H4 (cell line): ENCODE measurements around the gene PRDM11. TPM values are rescaled to one million over a fixed set of nuclear protein-coding genes. Genes with fewer than 3 reads are reported as not detected.

ENCODE experiments used
- DNase-seq: peaks from one replicate; pipeline ENCODE4 v3.0.0-alpha.2; 2015; ENCODE audit warnings: low spot score
- total RNA-seq: library from RNA; depleted of rRNA; stranded (reverse); fragments of >200 nt; shearing (Covaris generic); gene quantifications from 2 replicates; pipeline ENCODE4 v1.2.3, GENCODE V29; 2014

Gene PRDM11
- total RNA-seq, 1 experiment from 2014 or later = 6.7 TPM

GRCh38 chr11:45260071-45260470 is 113.6 kb downstream of the PRDM11 start:
- no peak for DNase-seq

GRCh38 chr11:45262900-45263299 is 116.5 kb downstream of the PRDM11 start:
- DNase-seq = no peak

DNA sequence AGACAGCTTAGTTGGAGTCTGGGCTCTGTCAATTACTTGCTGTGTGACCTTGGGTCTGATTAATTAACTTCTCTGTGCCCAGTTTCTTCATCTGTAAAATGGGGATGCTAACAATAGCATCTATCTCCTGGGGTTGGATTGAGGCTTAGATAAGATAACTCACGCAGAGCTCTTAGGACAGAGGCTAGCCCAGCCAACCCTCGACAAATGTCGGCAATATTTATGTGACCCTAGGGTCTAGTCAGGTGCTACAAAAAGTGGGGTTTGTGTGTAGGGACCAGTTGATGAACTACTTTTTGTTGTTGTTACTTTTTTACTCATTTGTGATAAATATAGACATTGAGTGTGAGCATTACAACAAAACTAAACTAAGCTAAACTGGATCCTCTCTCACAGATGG is 117.3 kb downstream of the PRDM11 start:
- no peak for DNase-seq

DNA sequence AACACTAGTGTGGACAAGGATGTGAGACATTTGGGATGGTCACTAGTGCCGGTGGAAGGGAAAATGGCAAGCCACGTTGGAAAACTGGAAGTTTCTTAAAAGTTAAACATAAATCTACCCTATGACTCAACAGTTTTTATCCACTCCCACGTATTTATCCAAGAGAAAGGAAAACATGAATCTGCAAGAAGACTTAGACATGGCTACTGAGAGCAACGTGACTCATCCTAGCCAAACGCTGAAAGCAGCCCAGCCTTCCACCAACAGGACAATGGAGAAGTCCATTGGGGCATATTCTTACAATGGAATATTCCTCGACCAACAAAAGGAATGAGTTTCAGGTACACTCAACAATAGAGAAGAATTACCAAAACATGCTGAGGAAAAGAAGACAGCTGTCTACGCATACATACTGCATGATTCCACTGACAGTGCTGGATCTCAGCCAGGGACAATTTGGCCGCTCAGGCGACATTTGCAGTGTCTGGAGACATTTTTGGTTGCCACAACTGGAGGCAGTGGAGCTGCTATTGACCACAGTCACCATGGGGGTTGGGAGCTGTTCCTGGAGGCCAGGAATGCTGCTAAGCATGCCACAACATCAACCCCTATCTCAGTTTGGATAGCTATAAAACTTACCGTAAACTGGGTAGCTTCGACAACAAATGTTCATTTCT is 118.5 kb downstream of the PRDM11 start:
- DNase-seq = peak; percentile 82

GRCh38 chr11:45265969-45266675 is 119.7 kb downstream of the PRDM11 start:
- DNase-seq = no peak

- no peak for DNase-seq
Observed at GRCh38 chr11:45266676-45267020, 120.2 kb downstream of the PRDM11 start.

GRCh38 chr11:45267052-45267451 is 120.6 kb downstream of the PRDM11 start:
- DNase-seq = no peak

GRCh38 chr11:45267652-45268299 is 121.3 kb downstream of the PRDM11 start:
- no peak for DNase-seq

DNA sequence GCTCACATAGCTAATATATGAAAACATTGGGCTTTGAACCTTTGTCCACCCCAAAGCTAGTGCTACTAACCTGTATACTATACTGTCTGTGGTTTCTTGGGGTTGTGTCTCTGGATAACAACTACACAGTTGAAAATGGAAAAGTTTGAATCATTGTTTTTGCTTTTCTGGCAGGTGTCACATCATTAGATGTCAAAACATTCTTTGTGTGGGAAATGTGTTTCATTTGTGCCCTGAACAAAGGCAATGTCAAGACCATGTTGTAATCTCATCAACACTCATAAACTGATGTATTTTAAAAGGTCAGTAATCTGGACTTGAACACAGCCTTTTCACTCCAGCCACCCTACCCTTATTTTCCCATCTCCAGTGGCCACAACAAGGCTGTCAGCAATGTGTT is 123.2 kb downstream of the PRDM11 start:
- DNase-seq = no peak

GRCh38 chr11:45270946-45271716 is 124.7 kb downstream of the PRDM11 start:
- DNase-seq = no peak

DNA sequence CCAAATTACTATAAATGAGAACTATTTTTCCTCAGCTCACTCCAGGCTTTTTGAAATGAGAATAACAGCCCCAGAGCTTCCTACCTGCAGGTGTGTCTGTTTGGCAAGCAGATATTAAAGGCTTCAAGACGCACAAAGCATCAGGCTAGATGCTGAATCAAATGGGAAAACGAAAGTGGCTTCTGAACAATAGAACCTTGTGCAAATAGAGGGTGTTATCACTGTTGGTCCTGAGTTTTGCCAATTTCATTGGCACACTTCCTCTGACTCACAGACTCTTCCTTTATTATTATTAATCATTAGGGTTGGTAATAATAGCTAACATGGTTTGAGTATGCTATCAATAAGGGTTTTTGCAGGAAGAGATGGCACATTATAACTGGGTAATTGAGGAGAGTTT is 126.3 kb downstream of the PRDM11 start:
- DNase-seq = no peak

- DNase-seq = no peak
Observed at GRCh38 chr11:45273509-45273908, 127.1 kb downstream of the PRDM11 start.

DNA sequence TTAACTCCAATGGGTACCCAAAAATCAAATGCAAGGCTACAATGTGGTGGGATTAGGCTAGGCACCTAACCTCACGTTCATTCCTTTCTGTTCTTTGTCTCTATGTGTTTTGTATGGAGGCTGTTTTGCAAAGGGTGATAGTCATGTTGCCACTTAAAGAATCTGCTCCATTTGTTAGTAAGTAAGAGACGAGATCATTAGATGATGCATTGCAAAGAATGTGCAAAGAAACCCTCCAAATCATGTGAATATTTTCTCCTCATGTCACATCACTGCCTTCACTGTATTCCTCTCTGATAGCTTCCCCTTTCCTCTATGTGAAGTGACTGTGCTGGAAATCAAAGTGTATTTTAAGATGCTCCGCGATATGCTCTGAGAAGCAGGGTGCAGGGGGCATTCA is 127.8 kb downstream of the PRDM11 start:
- no peak for DNase-seq

GRCh38 chr11:45275828-45276227 is 129.4 kb downstream of the PRDM11 start:
- DNase-seq = no peak

GRCh38 chr11:45278714-45279113 is 132.3 kb downstream of the PRDM11 start:
- DNase-seq = no peak

DNA sequence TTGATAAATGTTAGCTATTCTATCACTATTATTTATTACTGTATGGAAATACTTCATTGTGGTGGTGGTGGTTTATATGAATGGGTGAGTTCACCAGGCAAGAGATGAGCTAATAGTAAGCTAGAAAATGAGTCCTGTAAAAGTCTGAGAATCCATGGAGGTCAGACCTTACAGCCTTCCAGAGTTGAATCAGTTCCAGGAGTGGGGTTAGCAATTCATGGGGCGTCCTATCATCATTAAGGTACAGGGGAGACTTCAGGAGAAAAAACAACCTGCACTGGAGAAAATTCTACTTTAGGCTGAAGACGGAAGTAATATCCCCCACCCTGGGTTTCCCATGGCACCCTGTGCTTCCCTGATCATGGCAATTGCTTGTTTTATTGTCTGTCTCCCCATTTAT is 133.2 kb downstream of the PRDM11 start:
- DNase-seq = no peak

DNA sequence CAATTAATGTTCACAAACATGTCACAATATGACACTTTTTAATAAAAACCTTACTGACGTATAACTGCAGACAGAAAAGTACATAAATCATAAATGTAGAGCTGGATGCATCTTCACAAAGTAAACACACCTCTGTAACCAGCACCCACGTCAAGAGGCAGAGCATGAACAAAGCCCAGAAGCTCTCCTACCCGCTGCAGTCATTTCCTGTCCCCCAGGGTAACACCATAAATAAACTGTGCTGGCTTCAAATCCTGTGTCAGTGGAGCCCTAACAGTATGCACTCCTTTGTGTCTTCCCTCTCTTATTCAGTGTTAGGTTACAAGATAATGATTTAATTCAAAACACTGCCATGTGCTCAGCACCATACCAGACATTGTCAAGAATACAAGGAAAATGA is 134.0 kb downstream of the PRDM11 start:
- no peak for DNase-seq

DNA sequence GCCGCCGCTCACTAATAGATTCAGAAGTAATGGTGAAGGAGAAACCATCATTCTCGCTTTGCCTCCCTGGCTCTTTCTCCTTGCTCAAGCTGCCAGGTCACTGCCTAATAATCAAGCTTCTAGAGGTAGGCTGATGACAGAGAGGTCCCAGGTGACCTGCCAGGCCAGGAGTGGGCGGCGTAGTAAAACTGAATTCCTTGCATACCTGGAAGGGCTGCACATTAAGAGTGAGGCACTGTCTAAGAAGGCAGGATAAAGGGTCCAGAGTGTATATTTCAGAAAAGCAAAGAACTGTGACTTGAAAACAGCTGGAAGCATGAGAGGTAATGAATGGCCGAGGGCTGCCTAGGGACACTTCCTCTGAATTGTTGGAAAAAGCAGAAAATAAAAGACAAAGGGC is 135.6 kb downstream of the PRDM11 start:
- DNase-seq = no peak
